Measurements from ENCODE around the gene C19orf38. TPM values are rescaled to one million over a fixed set of nuclear protein-coding genes. Genes with fewer than 3 reads are reported as not detected.
A peak's percentile ranks its signal among the peaks of the same experiment; 100 is the strongest.

Gene C19orf38
- total RNA-seq, 1 experiment from 2014 or later, result 1.5 TPM

GRCh38 chr19:10911579-10912363 is 63.6 kb downstream of the C19orf38 start:
- DNase-seq (ENCODE audit: low spot score), result peak; percentile 26

- DNase-seq (ENCODE audit: low spot score), result no peak
Observed at GRCh38 chr19:10912619-10913018, 64.4 kb downstream of the C19orf38 start.

GRCh38 chr19:10913716-10914340 is 65.6 kb downstream of the C19orf38 start:
- no peak for DNase-seq (ENCODE audit: low spot score)

- DNase-seq (ENCODE audit: low spot score), result peak; percentile 89
Observed at GRCh38 chr19:10915130-10916091, 67.2 kb downstream of the C19orf38 start.

- DNase-seq (ENCODE audit: low spot score), result no peak
Observed at GRCh38 chr19:10916602-10917001, 68.4 kb downstream of the C19orf38 start.

- no peak for DNase-seq (ENCODE audit: low spot score)
Observed at GRCh38 chr19:10918359-10918758, 70.1 kb downstream of the C19orf38 start.

Other genes starting within 250 kb of the C19orf38 start
- gene SLC44A2, start 222.9 kb upstream of the C19orf38 start, total RNA-seq (2014; rRNA removed; shearing (Covaris generic)), result 54.9 and 327 TPM in 2 replicates
- 171 and 172 TPM in 2 replicates for gene ILF3, start 194.1 kb upstream of the C19orf38 start, total RNA-seq (2014; rRNA removed; shearing (Covaris generic))
- gene QTRT1, start 147.0 kb upstream of the C19orf38 start, total RNA-seq (2014; rRNA removed; shearing (Covaris generic)), result 43.0 and 48.8 TPM in 2 replicates
- 51.7 and 56.0 TPM in 2 replicates for gene DNM2, start 130.3 kb upstream of the C19orf38 start, total RNA-seq (2014; rRNA removed; shearing (Covaris generic))
- 53.2 and 75.7 TPM in 2 replicates for gene TMED1, start 12.2 kb upstream of the C19orf38 start, total RNA-seq (2014; rRNA removed; shearing (Covaris generic))
- 46.6 and 53.0 TPM in 2 replicates for gene CARM1, start 23.1 kb downstream of the C19orf38 start, total RNA-seq (2014; rRNA removed; shearing (Covaris generic))
- 59.4 and 72.8 TPM in 2 replicates for gene YIPF2, start 80.2 kb downstream of the C19orf38 start, total RNA-seq (2014; rRNA removed; shearing (Covaris generic))
- gene TIMM29, start 80.4 kb downstream of the C19orf38 start, total RNA-seq (2014; rRNA removed; shearing (Covaris generic)), result 45.6 and 56.0 TPM in 2 replicates
- gene SMARCA4, start 112.6 kb downstream of the C19orf38 start, total RNA-seq (2014; rRNA removed; shearing (Covaris generic)), result 130 and 194 TPM in 2 replicates
- gene LDLR, start 241.0 kb downstream of the C19orf38 start, total RNA-seq (2014; rRNA removed; shearing (Covaris generic)), result 118 and 151 TPM in 2 replicates

Data from A172 (cell line).